HG03139 (cell line): Measurements from ENCODE around the gene CCRL2.

Source experiments
- ATAC-seq: cut with Tn5 transposase; IDR thresholded peaks from one replicate; pipeline ENCODE4 v1.9.1; 2021; ENCODE audit not compliant: unreplicated experiment

CCRL2 gene

GRCh38 chr3:46455231-46456115, 48.4 kb downstream of the CCRL2 start:
- no peak for ATAC-seq

- no peak for ATAC-seq
Observed at GRCh38 chr3:46456118-46456517, 49.1 kb downstream of the CCRL2 start.
